K562 (cell line): ENCODE data around the gene YARS1. TPM values are rescaled to one million over a fixed set of nuclear protein-coding genes. Genes with fewer than 3 reads are reported as not detected.

Source experiments
- CTCFL ChIP-seq: IDR thresholded peaks from 2 replicates; pipeline ENCODE4 v1.6.1; 2011; ENCODE audit warnings: borderline replicate concordance, low read depth, mild to moderate bottlenecking, moderate library complexity, low read length; ENCODE audit not compliant: insufficient read depth, poor library complexity, severe bottlenecking
- ERF ChIP-seq: fragments of 450-650 bp; formaldehyde crosslinking; IDR thresholded peaks from 2 replicates; pipeline ENCODE4 v1.4.0; 2020; ENCODE audit warnings: mild to moderate bottlenecking, mixed read lengths
- ETS2 ChIP-seq: IDR thresholded peaks from 2 replicates; pipeline ENCODE4 v1.6.1; 2016; ENCODE audit warnings: borderline replicate concordance, missing genetic modification characterization, mild to moderate bottlenecking, moderate library complexity, missing compliant biosample characterization; ENCODE audit not compliant: poor library complexity, severe bottlenecking
- FOXA1 ChIP-seq: fragments of 450-650 bp; IDR thresholded peaks from 2 replicates; pipeline ENCODE4 v1.6.1; 2016; ENCODE audit warnings: mild to moderate bottlenecking, borderline replicate concordance
- MYC ChIP-seq, 2 experiments: fragments of 250-450 bp in 1 of 2; sonication (Bioruptor Pico) in 1 of 2; IDR thresholded peaks; 2 replicates each; pipeline versions ENCODE4 v1.5.1 to v1.6.1; 2012 to 2021; ENCODE audit warnings: low read depth in 2 of 2, borderline replicate concordance in 1 of 2, improper control_type of control experiment in 1 of 2, low read length in 1 of 2, mild to moderate bottlenecking in 1 of 2, moderate library complexity in 1 of 2
- PHB2 ChIP-seq: fragments of 450-650 bp; IDR thresholded peaks from 2 replicates; pipeline ENCODE4 v1.6.1; 2017; ENCODE audit warnings: low read depth
- TAF15 ChIP-seq: fragments of 200-400 bp; formaldehyde crosslinking; IDR thresholded peaks from 2 replicates; pipeline ENCODE4 v1.6.1; 2017; ENCODE audit warnings: mild to moderate bottlenecking, low read depth, low read length, moderate library complexity
- ZNF263 ChIP-seq: sonication (generic); formaldehyde crosslinking; IDR thresholded peaks from 2 replicates; pipeline ENCODE4 v1.8.0; 2022; ENCODE audit warnings: mild to moderate bottlenecking, missing genetic modification reagents, borderline replicate concordance
- polyA plus RNA-seq, 8 experiments: library from polyadenylated mRNA; depleted of rRNA in 4 of 8; stranded (reverse) in 5 of 8; unstranded in 3 of 8; fragments of >200 nt; fragmentation: Nextera tagmentation in 2 of 8; fragmentation: Illumina TruSeq in 1 of 8; extraction: Ambion mirVana in 2 of 8; extraction: Trizol in 1 of 8; gene quantifications; 2 replicates each; pipeline versions ENCODE4 v1.2.1 to v1.2.3, GENCODE V29; 2011 to 2014; ENCODE audit warnings: inconsistent platforms in 1 of 8, missing spikeins in 1 of 8
- total RNA-seq, 7 experiments: library from RNA; depleted of rRNA in 6 of 7; stranded (reverse); fragments of >200 nt in 6 of 7; fragmentation: Illumina TruSeq in 2 of 7; extraction: Trizol in 2 of 7; gene quantifications; 2 replicates each; pipeline versions ENCODE4 v1.2.1 to v1.2.3, GENCODE V29; 2011 to 2021; ENCODE audit warnings: low replicate concordance in 1 of 7
- TF ChIP-seq, protein P1 (sequence below), 2 experiments: fragments of 450-650 bp in 1 of 2; sonication (generic) in 1 of 2; formaldehyde crosslinking in 1 of 2; IDR thresholded peaks; 2 replicates each; pipeline versions ENCODE4 v1.7.1 to v1.9.0; 2016 to 2022; ENCODE audit warnings: inconsistent platforms in 1 of 2, mild to moderate bottlenecking in 1 of 2, missing genetic modification reagents in 1 of 2
- TF ChIP-seq, protein P2 (sequence below): fragments of 450-650 bp; formaldehyde crosslinking; IDR thresholded peaks from 2 replicates; pipeline ENCODE4 v1.4.0; 2020; ENCODE audit warnings: mild to moderate bottlenecking, moderate library complexity
- TF ChIP-seq, protein P3 (sequence below): fragments of 250-450 bp; sonication (Bioruptor Pico); IDR thresholded peaks from 2 replicates; pipeline ENCODE4 v1.8.0; 2022; ENCODE audit warnings: moderate library complexity, mild to moderate bottlenecking, inconsistent platforms

YARS1 gene
- total and polyA plus RNA-seq, 9 of the 15 experiments (the other 6 are each of a cell fraction or from before 2014, with no cell fraction given), result 66.2 to 336 (median 201) TPM

GRCh38 chr1:32757213-32757895 is 59.8 kb downstream of the YARS1 start (continued):
- TF ChIP-seq, protein P1, sequence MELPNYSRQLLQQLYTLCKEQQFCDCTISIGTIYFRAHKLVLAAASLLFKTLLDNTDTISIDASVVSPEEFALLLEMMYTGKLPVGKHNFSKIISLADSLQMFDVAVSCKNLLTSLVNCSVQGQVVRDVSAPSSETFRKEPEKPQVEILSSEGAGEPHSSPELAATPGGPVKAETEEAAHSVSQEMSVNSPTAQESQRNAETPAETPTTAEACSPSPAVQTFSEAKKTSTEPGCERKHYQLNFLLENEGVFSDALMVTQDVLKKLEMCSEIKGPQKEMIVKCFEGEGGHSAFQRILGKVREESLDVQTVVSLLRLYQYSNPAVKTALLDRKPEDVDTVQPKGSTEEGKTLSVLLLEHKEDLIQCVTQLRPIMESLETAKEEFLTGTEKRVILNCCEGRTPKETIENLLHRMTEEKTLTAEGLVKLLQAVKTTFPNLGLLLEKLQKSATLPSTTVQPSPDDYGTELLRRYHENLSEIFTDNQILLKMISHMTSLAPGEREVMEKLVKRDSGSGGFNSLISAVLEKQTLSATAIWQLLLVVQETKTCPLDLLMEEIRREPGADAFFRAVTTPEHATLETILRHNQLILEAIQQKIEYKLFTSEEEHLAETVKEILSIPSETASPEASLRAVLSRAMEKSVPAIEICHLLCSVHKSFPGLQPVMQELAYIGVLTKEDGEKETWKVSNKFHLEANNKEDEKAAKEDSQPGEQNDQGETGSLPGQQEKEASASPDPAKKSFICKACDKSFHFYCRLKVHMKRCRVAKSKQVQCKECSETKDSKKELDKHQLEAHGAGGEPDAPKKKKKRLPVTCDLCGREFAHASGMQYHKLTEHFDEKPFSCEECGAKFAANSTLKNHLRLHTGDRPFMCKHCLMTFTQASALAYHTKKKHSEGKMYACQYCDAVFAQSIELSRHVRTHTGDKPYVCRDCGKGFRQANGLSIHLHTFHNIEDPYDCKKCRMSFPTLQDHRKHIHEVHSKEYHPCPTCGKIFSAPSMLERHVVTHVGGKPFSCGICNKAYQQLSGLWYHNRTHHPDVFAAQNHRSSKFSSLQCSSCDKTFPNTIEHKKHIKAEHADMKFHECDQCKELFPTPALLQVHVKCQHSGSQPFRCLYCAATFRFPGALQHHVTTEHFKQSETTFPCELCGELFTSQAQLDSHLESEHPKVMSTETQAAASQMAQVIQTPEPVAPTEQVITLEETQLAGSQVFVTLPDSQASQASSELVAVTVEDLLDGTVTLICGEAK (IDR thresholded peaks at IDR 0.05), result no peak
- TF ChIP-seq, protein P1 (CRISPR knock-in tag; IDR thresholded peaks at IDR 0.05), result no peak
- TF ChIP-seq MYC (IDR thresholded peaks at IDR 0.05; ENCODE audit: low read depth, low read length), result peak; percentile 44; the same call in 1 of the 2 replicates
- TF ChIP-seq MYC (CRISPR knock-in tag; IDR thresholded peaks at IDR 0.05; ENCODE audit: borderline replicate concordance, low read depth), result no peak
- no peak for TF ChIP-seq CTCFL
- TF ChIP-seq ERF (CRISPR knock-in tag), result no peak
- TF ChIP-seq, protein P2, sequence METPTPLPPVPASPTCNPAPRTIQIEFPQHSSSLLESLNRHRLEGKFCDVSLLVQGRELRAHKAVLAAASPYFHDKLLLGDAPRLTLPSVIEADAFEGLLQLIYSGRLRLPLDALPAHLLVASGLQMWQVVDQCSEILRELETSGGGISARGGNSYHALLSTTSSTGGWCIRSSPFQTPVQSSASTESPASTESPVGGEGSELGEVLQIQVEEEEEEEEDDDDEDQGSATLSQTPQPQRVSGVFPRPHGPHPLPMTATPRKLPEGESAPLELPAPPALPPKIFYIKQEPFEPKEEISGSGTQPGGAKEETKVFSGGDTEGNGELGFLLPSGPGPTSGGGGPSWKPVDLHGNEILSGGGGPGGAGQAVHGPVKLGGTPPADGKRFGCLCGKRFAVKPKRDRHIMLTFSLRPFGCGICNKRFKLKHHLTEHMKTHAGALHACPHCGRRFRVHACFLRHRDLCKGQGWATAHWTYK (CRISPR knock-in tag), result 0 out of 2 replicates have a peak, but pooled peaks have one; percentile 26
- TF ChIP-seq ETS2 (tag), result no peak
- TF ChIP-seq ZNF263, result no peak
- TF ChIP-seq TAF15, result no peak
- peak; percentile 74 for TF ChIP-seq PHB2
- TF ChIP-seq, protein P3, sequence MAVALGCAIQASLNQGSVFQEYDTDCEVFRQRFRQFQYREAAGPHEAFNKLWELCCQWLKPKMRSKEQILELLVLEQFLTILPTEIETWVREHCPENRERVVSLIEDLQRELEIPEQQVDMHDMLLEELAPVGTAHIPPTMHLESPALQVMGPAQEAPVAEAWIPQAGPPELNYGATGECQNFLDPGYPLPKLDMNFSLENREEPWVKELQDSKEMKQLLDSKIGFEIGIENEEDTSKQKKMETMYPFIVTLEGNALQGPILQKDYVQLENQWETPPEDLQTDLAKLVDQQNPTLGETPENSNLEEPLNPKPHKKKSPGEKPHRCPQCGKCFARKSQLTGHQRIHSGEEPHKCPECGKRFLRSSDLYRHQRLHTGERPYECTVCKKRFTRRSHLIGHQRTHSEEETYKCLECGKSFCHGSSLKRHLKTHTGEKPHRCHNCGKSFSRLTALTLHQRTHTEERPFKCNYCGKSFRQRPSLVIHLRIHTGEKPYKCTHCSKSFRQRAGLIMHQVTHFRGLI (CRISPR knock-in tag), result no peak
- no peak for TF ChIP-seq FOXA1
